T follicular helper cell (primary cell): ENCODE results near the gene MPV17L.
"Not testable (repeated sequence)": the region's sequence is repeated elsewhere in the genome, so short reads cannot be mapped to it uniquely, and the experiment has no call there.

Experiments used
- DNase-seq: peaks from one replicate; pipeline ENCODE4 v3.0.0-alpha.2; 2020; ENCODE audit warnings: low read depth

Gene MPV17L

DNA sequence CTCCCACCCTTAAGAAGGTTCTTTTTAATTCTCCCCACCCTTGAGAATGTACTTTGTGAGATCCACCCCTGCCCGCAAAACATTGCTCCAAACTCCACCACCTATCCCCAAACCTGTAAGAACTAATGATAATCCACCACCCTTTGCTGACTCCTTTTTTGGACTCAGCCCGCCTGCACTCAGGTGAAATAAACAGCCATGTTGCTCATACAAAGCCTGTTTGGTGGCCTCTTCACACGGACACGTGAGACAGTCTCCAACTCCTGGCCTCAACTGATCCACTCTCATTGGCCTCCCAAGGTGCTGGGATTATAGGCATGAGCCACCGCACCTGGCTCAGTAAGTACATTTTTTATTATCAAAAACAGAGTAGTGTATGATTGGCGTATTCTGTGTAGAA lies 13.9 kb downstream of the MPV17L start:
- DNase-seq, result not testable (repeated sequence)

DNA sequence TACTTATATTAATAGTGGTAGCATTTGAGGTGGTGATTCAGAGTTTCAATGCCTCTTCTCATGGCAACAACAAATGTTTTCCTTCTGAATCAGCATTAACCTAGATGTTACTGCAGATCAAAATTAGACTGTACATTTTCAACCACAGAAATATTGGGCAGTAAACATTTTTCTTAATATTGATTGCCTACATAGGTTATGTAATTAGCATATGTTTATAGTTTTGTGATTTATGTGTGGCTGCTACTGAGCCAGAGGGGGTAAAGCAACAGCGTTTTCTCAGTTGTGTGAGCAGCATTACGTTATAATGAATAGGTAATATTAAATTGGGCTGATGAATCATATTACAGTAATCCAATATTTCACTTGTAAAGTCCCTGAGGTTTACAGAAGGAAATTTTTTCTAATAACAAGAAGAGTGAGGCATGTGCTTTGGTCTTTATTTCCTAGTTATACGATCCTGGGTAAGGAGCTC lies 20.0 kb downstream of the MPV17L start:
- no peak for DNase-seq

DNA sequence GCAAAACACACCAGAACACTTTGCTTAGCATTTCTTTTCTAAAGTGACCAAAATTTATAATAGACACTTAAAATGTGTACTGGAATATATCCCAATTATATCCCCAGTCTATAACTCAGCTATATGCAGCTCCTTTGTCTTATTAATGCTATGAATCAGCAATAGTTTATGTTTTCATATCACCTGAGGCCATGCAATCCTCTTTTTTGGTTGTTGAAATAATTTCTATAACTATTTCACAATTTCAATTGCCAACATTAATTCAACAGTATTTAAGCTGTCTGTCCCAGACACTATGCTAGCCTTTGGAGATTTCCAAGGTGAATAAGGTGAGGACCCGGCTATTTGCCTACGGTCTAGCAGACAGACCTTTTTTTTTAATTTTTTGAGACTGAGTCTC lies 21.6 kb downstream of the MPV17L start:
- DNase-seq, result no peak

DNA sequence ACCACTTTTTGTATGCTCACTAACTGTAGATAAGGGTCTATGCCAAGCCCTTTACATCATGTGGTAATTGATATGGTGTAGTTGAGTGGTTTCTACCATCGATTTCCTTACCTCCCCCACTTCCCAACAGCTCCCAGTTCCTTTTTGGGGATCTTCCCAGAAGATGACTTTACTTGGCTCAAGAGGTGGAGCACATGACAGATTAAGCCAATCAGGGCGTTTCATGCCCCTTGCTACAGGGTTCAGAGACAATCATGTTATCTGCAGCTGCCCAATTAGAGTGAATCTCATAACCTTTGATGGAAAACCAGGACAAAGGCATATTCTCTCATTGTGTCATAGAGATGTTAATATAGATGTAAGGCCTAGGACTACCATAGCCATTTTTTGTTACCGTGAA lies 22.7 kb downstream of the MPV17L start:
- DNase-seq, result no peak

DNA sequence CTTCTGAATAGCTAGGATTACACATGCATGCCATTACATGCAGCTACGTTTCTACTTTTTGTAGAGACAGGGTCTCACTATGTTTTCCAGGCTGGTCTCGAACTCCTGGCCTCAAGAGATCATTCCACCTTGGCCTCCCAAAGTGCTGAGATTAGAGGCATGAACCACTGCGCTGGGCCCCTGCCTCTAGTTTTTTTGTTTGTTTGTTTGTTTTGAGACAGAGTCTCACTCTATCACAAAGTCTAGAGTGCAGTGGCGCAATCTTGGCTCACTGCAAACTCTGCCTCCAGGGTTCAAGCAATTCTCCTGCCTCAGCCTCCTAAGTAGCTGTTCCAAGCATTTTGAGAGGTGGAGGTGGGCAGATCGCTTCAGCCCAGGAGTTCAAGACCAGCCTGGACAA lies 26.1 kb downstream of the MPV17L start:
- not testable (repeated sequence) for DNase-seq

DNA sequence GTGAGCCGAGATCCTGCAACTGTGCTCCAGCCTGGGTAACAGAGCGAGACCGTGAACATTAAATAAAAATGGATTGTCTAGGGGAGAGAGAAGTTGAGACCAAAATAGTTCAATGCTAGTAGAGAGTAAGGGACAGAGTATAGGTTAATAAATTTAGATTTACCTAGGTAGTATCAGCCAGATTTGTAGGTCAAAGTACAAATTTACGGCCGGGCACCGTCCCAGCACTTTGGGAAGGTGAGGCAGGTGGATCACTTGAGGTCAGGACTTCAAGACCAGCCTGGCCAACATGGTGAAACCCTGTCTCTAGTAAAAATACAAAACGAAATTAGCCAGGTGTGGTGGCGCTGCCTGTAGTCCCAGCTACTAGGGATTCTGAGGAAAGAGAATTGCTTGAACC lies 26.7 kb downstream of the MPV17L start:
- no peak for DNase-seq

DNA sequence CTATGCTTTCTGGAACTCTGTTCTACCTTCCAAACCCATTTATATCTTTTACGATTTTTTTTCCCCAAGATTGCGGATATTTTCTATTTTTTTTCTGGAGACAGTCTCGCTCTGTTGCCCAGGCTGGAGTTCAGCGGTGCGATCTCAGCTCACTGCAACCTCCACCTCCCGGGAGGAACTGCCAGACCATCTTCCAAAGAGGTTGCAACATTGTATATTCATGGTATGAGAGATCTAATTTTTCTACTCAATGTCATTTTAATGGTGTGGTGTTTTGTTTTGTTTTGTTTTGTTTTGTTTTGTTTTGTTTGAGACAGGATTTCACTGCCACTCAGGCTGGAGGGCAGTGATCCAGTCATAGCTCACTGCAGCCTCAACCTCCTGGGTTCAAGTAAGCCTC lies 30.3 kb downstream of the MPV17L start:
- no peak for DNase-seq

DNA sequence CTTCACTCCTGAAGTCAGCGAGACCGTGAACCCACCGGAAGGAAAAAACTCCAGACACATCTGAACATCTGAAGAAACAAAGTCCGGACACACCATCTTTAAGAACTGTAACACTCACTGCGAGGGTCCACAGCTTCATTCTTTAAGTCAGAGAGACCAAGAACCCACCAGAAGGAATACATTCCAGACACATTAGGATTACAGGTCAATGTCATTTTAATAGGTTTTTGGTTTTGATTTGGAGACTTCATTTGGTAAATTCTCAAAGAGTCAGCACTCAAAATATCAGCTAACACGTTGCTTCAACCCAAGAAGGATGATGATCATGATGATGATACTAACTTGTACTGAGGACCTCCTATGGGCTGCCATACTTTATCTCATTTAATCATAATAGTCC lies 31.2 kb downstream of the MPV17L start:
- DNase-seq, result no peak

DNA sequence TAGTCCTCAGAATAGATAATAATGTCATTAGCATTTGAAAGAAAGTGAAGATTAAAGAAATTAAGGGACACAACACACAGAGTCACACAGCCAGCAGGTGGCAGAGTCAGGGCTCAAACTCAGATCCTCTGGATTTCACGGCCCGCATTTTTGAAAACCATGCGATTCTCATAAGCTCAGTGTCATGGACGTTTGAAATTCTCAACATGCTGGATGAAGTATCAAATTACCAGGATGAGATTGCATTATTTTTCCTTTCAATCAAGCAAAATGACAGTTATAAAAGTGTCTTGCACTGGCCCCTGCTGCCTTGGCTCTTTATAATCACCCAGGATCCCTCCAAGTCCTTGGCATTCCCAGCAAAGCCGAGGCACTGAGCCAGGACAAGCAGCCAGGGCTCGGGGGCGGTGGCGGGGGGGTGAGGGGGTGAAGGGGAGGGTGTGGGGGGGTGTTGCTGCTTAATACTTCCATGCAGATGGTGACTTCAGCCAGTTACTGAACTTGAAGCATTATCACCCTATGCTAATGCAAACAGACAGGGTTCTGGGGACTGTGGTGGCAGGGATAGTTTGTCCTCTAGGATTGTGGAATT lies 32.2 kb downstream of the MPV17L start:
- peak; percentile 31 for DNase-seq

DNA sequence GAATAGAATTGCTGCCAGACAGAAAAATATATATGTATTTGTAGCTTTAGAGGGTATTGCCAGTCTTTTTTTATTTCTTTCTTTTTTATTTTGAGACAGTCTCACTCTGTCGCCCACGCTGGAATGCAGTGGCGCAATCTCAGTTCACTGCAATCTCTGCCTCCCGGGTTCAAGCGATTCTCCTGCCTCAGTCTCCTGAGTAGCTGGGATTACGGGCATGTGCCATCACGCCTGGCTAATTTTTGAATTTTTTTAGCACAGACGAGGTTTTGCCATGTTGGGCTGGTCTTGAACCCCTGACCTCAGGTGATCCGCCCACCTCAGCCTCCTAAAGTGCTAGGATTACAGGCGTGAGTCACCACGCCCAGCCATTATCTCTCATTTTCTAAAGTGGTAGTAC lies 35.3 kb downstream of the MPV17L start:
- DNase-seq, result not testable (repeated sequence)

DNA sequence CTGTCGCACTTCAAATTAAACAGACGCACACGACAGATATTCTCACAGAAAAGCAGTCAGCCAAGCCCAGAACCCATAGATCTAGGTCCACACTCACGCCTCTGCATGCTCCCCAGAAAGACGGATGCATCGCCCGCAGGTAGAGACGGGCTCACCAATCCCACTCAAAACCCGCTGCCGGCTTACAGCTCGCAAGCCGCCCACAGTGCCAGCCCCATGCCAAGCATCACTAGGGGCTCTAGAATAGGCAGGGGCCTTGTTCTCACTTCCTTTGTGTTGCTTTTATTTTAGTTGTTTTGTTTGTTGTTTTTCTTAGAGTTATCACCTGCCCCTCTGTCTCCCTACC lies 38.5 kb downstream of the MPV17L start:
- no peak for DNase-seq

DNA sequence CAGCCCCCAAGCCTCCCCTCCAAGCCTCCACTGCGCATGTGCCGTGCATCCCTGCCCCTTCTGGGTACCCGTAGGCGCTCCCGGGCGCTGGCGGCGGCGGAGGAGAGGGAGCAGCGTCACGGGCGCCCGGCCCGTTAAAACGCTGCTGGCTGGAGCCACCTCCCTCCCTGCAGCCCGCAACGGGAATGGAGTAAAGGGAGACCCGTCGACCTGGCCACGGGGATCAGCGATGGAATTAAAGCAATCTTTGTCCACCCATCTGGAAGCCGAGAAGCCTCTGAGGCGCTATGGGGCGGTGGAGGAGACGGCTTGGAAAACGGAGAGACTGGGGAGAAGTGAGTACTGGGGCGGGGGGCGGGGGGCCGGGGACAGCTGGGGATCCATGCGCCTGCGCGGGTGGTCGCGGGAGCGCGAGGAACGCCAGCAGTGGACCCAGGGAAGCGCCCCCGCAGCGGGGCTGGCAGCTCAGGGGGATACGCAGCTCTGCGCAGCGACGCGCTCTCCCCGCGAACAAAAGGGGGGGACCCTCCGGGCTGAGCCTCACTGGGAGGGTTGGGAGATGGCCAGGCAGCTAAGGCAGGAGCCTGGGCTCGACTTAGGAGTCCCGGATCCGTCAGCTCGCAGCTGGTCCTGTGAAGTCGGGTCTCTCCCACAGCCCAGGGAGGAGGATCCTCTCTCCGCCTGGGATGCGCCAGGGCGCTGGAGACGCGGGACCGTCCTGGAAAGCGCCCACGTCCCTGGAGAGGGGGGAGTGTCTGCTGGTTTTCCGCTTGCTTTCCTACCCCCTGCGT lies 39.1 kb downstream of the MPV17L start, which contains the start of gene BMERB1:
TSS of gene BMERB1 (plus strand) at position 164 of the 791 bp plus-strand sequence. CDS start at position 230, 66 bp downstream.
- peak; percentile 9 for DNase-seq

DNA sequence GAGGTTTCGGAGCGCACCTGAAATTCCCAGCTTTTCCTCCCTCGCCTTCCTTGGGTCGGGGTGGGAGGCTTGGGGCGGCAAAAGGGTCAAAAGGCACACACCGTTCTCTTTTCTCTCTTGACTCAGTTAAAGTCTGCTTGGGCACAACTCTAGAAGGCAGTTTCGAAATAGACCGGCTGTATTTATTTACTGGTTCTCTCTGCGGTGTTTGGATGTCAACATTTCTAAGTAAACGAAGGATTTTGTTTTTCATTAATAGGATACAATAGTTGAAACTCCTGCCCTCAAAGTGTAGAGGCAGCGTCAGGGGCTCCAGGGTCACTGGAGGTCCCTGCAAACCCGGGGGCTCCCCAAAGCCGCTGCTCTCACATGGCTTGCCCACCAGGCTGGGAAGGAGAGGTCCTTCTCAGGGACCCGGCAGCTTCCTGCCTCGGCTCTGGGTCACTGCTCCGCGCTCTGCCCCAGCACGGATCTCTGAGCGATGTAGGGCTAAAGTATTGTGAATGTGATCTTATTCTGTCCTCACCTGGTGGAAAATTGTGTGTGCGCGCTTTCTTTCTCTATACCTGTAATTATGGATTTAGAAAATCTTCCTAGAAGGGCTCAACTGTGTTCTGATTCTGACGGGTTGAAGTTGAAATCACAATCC lies 39.8 kb downstream of the MPV17L start:
- DNase-seq, result no peak

DNA sequence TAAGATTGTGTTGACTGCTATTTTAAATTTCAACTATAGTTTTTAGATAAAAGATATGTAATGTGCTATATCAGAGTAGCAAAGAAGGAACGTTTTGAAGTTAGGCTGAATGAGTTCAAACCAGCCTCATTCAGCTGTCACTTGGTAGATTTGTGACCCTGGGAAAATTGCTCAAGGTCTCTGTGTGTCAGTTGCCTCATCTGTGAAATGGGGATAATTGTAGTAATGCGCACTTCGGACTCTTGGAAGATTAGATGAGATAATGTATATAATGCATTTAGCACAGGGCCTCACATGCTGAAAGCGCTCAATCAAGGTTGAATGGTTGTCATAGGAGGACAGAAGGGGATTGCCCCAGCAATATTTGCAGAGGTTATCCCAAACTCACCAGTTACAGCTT lies 43.5 kb downstream of the MPV17L start:
- no peak for DNase-seq

DNA sequence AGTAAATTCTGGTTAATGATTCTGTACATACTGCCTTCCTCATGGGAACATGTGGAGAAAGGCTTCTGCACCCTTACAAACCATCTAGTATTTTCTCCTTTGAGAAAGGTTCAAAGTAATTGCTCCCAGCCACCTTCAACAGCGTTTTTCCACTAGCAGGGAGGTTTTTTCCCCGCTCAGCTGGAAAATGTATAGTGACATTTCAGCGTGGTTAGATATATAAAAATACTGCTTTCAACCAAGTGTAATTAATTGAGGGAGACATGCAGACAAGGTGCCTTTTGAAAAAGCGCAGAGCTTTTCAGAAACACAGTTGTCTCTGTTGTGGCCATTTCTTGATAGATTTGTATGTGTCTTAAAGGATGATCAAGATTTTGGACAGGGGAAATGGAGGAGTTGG lies 44.0 kb downstream of the MPV17L start:
- DNase-seq, result no peak

DNA sequence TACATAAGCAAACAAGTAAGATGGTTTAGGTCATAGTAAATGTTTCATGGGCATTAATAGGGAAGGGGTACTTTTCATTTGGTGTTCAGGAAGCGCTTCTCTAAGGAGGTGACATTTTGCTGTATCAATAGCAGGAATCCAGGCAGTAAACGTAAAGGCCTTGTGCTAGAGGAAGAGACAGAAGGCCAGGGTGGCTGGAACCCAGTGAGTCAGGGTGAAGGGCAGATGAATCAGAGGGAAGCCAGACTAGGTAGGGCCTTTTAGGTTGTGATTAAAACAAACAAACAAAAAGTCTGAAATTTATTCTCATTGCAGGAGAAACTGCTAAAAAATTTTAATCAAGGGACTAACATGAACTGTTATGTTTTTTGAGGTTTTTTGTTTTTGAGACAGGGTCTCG lies 45.3 kb downstream of the MPV17L start:
- no peak for DNase-seq

DNA sequence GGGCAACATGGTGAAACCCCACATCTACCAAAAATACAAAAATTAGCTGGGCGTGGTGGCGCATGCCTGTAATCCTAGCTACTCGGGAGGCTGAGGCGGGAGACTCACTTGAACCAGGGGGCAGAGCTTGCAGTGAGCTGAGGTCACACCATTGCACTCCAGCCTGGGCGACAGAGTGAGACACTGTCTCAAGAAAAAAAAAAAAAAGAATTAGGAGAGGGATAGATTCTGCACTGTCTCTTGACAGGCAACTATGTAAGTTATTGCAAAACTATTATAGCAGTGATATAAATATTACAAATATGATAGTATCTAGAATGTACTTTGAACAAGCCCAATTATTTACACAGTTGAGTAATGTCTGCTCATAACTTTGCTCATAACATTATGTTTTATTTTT lies 46.6 kb downstream of the MPV17L start:
- not testable (repeated sequence) for DNase-seq

DNA sequence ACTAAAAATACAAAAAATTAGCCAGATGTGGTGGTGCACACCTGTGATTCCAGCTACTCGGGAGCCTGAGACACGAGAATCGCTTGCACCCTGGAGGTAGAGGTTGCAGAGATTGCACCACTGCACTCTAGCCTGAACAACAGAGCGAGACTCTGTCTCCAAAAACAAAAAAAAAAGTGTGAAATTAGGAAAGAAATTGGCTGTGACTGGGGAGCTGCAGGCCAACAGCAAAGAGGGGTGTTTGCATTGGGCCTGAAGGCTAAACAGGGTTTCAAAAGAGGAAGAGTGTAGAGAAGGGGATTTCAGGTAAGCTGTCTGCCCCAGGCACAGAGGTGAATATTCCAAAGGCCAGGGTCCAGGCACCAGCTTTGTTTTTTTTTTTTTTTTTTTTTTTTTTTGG lies 48.2 kb downstream of the MPV17L start:
- DNase-seq, result no peak

DNA sequence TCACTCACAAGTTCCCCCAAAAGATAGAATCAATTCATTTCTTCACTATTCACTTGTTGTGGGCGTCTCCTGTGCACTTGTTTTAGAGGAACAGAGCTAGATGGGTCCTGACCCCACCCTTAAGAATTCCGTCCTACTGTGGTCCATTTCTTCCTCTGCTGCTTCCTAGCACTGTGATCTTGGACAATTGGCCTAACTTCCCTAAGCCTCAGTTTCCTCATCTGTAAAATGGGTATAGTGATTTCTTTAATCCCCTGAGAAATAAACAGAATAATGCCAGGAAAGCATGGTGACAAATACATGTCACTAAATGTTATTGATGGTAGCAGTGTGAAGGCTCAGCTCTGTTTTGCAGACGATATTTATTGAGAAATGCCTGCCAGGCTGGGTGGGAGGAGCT lies 48.7 kb downstream of the MPV17L start:
- DNase-seq, result no peak

DNA sequence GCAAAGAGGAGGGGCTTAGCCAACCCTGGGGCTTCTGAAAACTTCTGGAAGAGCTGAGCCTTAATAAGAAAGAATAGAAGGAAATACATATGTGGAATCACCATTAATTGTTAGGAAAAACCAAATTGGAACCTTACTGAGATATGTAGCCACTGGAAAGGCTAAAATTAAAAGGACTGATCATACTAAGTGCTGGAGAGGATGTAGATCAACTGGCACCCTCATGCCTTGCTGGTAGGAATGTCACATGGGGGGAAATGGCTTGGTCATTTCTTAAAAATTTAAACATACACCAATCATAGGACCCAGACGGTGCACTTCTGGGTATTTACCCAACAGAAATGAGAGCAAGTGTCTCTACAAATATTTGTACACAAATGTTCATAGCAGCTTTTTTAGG lies 49.9 kb downstream of the MPV17L start:
- no peak for DNase-seq

DNA sequence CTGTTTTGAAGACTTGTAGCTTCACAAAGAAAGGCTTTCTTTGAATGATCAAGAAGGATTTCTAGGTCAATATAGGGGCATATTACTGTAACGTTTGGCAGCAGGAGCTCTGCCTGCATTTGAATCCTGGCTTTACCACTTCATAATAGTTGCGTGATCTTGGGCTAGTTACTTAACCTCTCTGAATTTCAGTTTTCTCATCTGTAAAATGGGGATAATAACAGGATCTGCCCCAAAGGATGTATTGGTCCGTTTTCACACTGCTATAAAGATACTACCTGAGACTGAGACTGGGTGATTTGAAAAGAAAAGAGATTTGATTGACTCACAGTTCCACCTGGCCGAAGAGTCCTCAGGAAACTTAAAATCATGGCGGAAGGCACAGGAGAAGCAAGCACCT lies 51.3 kb downstream of the MPV17L start:
- DNase-seq, result no peak

DNA sequence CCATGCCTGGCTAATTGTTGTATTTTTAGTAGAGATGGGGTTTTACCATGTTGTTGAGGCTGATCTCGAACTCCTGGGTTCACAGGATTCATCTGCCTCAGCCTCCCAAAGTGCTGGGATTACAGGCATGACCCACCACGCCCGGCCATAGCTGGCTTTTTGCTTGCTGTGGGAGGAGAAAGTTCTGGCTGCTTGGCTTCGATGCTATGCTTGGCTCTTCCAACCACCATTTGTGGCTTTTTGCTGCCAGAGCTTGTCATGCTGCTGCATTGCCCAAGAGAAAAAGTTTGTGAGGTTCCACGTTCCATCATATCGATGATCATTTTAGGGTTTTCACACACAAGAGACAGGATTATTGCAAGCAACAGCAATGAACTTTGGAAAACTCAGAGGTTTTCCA lies 55.1 kb downstream of the MPV17L start:
- DNase-seq, result no peak

DNA sequence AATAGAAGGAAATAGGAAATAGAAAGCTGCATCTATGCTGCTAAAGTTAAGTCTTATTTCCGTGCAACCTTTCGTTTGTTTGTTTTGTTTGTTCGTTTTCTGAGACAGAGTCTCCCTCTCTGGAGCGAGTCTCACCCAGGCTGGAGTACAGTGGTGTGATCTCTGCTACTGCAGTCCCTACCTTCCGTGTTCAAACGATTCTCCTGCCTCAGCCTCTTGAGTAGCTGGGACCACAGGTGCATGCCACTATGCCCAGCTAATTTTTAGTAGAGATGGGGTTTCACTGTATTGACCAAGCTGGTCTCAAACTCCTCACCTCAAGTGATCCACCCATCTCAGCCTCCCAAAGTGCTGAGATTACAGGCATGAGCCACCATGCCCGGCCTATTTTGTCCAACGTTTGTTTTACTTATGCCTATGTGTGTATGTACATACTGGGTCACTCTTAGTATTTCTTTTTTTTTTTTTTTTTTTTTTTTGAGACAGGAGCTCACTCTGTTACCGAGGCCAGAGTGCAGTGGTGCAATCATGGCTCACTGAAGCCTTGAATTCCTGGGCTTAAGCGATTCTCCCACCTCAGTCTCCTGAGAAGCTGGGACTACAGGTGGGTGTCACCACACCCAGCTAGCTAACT lies 55.7 kb downstream of the MPV17L start:
- DNase-seq, result no peak
